ENCODE measurements around the gene PTPRF.

PTPRF gene

DNA sequence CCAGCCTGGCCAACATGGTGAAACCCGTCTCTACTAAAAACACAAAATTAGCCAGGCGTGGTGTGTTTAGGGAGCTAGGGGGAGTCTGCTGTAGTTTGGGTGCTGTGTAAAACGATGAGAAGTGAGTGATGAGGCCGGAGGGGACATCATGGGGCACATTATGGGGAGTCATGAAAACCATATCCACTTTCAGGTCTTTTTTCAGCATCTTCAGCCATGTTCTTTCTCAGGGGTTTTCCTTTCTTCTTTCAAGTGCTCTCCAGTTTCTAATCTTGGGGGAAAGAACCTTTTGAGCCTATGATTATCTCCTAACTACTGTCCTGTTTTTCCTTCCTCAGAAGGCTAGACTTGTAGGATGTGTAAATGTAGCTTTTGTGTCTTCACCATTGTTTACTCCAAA is 133.7 kb downstream of the PTPRF start:
- no peak for TF ChIP-seq CTCF (IDR thresholded peaks at IDR 0.05)
- H3K4me3 ChIP-seq, result no peak overlapping the region
- H3K36me3 ChIP-seq, result peaks cover 79 to 100% (median 94%) of the 10 kb centered on the region in 3 donors
- H3K27me3 ChIP-seq, result no peaks in the 10 kb centered on the region
- no peak overlapping the region for H3K27ac ChIP-seq
- intact Hi-C loops (cut with DNase I; ENCODE audit: low total_unique reads), result no loop called here
- H3K9me3 ChIP-seq, result no peaks in the 10 kb centered on the region
- no peaks in the 10 kb centered on the region for H3K4me1 ChIP-seq
- no peak for DNase-seq

DNA sequence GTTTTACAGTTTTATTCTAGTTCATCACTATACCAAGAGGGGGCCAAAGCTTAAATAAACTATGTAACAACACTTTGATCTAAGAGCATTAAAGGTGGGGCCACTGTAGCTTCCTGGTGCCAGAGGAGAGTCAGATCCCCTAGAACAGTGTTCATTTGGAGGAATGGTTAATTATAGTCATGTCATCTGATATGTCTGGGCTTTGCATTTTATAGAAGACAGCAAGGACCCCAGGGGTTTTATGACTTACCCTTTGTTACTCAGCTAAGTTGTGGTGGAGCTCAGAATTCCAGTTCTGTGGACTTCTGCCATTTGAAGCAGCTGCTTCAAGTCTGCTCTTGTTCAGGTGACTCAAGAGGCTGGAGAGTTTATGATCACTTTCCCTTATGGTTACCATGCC is 135.9 kb downstream of the PTPRF start:
- no peak for TF ChIP-seq CTCF (IDR thresholded peaks at IDR 0.05)
- Histone ChIP-seq H3K27ac (no peak overlapping the region), H3K36me3 (peaks cover 90 to 100% (median 98%) of the 10 kb centered on the region in 3 donors), H3K9me3 (no peaks in the 10 kb centered on the region), H3K4me3 (no peak overlapping the region), H3K4me1 (no peaks in the 10 kb centered on the region), H3K27me3 (no peaks in the 10 kb centered on the region)
- no peak for DNase-seq
- intact Hi-C loops (cut with DNase I; ENCODE audit: low total_unique reads), result no loop called here

GRCh38 chr1:43668956-43669355 is 138.3 kb downstream of the PTPRF start:
- H3K36me3 ChIP-seq, result peaks cover 79 to 100% (median 96%) of the 10 kb centered on the region in 3 donors
- intact Hi-C loops (cut with DNase I; ENCODE audit: low total_unique reads), result no loop called here

DNA sequence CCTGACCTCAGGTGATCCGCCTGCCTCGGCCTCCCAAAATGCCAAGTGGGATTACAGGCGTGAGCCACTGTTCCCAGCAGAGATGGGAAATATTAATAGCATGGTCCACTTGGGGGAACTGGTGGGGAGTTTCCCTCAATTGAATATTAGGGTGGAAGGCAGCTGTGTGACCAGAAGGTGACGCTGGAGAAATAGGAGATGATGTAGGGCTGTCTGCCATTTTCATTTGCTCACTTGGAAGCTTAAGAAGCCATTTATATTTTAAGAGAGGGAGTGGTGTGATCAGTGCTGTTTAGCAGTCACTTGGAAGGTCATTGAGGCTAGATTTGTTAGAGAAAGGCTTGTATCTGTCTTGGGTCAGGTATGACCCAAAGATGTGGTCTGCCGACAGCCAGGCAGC is 139.2 kb downstream of the PTPRF start:
- no peak overlapping the region for H3K4me3 ChIP-seq
- H3K9me3 ChIP-seq, result no peaks in the 10 kb centered on the region
- H3K27me3 ChIP-seq, result no peaks in the 10 kb centered on the region
- DNase-seq, result no peak
- no peak overlapping the region for H3K27ac ChIP-seq
- intact Hi-C loops (cut with DNase I; ENCODE audit: low total_unique reads), result no loop called here
- no peaks in the 10 kb centered on the region for H3K4me1 ChIP-seq
- H3K36me3 ChIP-seq, result peaks cover 72 to 100% (median 95%) of the 10 kb centered on the region in 3 donors
- no peak for TF ChIP-seq CTCF (IDR thresholded peaks at IDR 0.05)

More at GRCh38 chr1:43668956-43669355, 138.3 kb downstream of the PTPRF start:
- H3K27ac ChIP-seq, result no peak overlapping the region
- H3K9me3 ChIP-seq, result no peaks in the 10 kb centered on the region
- no peaks in the 10 kb centered on the region for H3K4me1 ChIP-seq
- no peak for DNase-seq
- TF ChIP-seq CTCF (IDR thresholded peaks at IDR 0.05), result no peak
- H3K4me3 ChIP-seq, result no peak overlapping the region
- H3K27me3 ChIP-seq, result no peaks in the 10 kb centered on the region

DNA sequence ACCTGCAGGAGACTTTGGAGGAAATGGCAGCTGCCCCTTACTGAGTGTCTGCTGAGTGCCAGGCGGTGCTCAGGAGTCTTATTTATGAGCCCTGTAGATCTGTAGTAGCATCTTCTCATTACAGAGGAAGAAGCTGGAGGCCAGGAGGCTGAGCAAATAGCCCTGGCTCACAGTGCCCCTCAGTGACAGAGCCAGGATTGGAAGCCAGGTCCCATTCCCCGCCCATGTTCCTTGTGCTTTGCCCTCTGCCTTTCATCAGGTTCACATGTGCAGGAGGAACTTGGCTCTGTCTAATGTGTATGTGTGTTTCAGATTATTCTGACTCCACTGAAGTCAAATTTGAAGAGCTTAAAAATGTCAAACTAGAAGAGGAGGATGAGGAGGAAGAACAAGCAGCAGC is 140.5 kb downstream of the PTPRF start:
- H3K9me3 ChIP-seq, result no peaks in the 10 kb centered on the region
- H3K27ac ChIP-seq, result no peak overlapping the region
- no peaks in the 10 kb centered on the region for H3K4me1 ChIP-seq
- H3K36me3 ChIP-seq, result peaks cover 70 to 100% (median 91%) of the 10 kb centered on the region in 3 donors
- intact Hi-C loops (cut with DNase I; ENCODE audit: low total_unique reads), result no loop called here
- no peak for DNase-seq
- TF ChIP-seq CTCF (IDR thresholded peaks at IDR 0.05), result no peak
- H3K27me3 ChIP-seq, result no peaks in the 10 kb centered on the region
- H3K4me3 ChIP-seq, result no peak overlapping the region

All from tibial artery (tissue), 4 donors.